ENCODE results near the gene EDDM3A.

EDDM3A gene

DNA sequence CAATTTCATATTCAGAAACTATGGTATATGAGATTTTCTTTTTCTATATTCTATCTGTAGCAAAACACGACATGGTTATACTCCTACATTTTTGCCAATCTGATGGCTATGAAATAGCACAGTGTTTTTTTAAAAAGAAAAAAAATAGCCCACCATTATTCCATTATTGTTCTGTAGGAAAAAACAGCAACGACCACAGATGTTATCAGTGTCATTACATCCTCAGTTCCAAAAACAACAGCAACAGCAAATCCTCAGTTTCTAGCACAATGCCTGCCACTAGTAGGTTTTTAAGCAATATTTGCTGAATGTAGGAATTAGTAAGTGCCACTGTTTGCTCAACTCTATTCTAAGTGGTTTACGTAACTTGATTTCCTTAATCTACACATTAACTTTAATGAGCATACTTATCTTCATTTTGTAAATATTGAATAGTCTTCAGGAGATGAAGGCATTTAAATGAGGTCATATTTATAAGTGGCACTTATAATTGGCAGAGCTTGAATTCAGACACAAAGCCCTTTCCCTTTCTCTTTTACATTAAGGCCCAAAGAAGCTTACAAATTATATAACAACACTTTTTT lies 43.6 kb downstream of the EDDM3A start:
- no peak for DNase-seq (ENCODE audit: low read depth)

DNA sequence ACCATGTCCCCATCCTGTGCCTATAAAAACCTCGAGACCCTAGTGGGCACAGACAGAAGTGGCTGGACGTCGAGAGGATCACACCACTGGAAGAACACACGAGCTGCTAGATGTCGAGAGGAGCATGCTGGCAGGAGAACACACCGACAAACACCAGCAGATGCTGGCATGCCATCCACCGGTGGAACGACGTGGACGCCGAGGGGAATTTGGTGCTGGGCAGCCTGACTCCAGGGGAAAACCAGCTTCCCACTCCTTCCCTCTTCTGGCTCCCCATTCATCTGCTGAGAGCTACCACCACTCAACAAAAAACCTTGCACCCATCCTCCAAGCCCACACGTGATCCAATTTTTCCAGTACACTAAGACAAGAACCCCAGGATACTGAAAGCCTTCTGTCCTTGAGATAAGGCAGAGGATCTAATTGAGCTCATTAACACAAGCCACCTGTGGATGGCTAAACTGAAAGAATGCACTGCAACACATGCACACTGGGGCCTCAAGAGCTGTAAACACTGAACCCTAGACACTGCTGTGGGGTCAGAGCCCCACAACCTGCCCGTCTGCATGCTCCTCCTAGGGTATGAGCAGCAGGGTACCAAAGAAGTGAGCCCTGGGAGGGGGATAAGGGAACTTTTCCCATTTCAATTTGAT lies 44.9 kb downstream of the EDDM3A start:
- DNase-seq (ENCODE audit: low read depth), result no peak

DNA sequence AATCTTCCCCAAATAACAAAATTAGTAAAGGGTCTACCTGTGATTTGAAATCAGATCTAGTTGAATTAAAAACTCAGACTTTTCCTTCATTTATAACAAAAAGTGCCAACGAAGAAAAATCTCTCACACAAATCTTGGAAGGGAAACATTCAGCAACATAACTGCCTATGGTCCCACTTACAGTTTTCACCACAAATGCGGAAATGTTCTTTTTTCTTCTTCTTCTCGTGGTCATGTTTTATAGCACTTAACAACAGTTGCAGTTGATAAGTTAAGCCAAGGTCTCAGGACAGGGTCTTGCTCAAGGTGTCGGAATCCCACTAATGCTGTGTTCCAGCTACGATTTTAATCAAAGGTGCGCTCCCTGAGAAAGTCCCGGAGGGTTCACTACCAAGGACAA lies 45.5 kb downstream of the EDDM3A start:
- no peak for DNase-seq (ENCODE audit: low read depth)

DNA sequence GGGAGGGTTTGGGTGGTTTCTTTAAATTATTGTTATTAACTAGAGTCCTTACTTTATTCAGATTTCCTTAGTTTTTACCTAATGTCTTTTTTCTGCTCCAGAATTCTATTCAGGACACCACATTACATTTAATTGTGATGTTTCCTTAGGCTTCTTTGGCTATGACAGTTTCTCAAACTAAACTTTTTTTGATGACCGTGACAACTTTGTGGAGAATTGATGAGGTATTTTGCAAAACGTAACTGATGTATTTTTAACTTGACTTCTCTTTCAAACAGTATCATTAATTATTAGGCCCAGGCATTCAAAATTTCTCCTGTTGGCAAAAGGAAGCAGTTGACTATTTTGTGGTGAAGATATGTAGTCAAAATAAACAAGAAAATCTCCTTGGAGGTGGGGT lies 45.9 kb downstream of the EDDM3A start:
- no peak for DNase-seq (ENCODE audit: low read depth)

DNA sequence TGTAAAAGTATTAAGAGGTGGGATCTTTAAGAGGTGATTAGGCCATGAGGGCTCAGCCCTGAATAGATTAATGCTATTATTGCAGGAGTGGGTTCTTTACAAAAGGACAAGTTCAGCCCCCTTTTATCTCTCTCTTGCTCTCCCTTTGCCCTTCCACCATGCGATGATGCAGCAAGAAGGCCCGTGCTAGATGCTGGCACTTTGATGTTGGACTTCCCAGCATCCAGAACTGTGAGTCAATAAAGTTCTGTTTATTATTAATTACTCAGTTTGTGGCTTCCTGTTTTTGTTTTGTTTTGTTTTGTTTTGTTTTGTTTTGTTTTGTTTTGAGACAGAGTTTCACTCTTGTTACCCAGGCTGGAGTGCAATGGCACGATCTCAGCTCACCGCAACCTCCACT lies 46.9 kb downstream of the EDDM3A start:
- DNase-seq (ENCODE audit: low read depth), result no peak

DNA sequence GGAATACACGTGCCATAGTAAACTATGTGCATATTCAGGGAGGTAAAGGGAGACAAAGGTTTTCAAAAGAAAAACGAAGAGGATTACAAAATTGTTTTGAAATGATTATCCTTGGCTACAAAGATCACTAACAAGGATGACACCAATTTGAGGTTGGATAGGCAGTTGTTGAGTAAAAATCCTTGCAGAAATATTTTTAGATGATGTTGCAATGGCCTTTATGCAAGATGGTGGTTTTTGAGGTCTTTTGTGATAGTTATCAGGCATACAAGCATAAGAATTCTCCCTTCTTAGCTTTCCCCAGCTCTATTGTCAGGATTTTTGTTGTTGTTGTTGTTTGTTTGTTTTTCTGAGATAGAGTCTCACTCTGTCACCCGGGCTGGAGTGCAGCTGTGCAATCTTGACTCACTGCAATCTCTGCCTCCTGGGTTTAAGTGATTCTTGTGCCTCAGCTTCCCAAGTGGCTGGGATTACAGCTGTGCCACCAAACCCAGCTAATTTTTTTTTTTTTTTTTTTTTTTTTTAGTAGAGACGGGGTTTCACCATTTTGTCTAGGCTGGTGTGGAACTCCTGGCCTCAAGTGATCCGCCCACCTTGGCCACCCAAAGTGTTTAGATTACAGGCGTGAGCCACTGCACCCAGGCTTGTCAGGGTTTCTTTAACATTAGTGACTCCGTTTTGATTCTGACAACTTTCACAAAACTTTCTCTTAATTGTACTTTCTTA lies 49.1 kb downstream of the EDDM3A start:
- DNase-seq (ENCODE audit: low read depth), result no peak

DNA sequence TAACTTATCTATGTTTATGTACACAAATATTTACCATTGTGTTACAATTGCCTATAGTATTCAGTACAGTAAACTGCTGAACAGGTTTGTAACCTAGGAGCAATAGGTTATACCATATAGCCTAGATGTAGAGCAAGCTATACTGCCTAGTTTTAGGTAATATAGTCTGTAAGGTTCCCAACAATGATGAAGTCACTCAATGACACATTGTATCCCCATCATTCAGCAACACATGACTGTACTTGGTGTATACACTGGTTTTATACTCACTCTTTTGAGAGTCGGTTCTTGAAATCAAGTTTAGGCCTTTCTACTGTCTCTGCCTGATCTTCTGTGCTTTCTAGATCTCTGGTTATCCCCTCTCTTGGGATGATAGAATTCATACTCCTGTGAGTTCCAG lies 51.5 kb downstream of the EDDM3A start:
- DNase-seq (ENCODE audit: low read depth), result no peak

All from activated T-helper 9 cell treated with anti-CD3 and anti-CD28 coated beads, Interleukin-2, amount 50 U/mL, for 16 hours (primary cell).